Fibroblast of pulmonary artery (primary cell): ENCODE data around the gene SOX9.

Experiments used
- DNase-seq: peaks from one replicate; pipeline ENCODE4 v3.0.0-alpha.2; 2010; ENCODE audit warnings: low read depth
- H3K4me3 ChIP-seq: replicated peaks from 2 replicates; pipeline ENCODE4 v1.5.1; 2011; ENCODE audit warnings: low read depth, mild to moderate bottlenecking, control low read depth, low read length, moderate library complexity
- TF ChIP-seq, protein P1 (sequence below): IDR thresholded peaks from 2 replicates; pipeline ENCODE4 v1.5.1; 2011; ENCODE audit warnings: mild to moderate bottlenecking, control low read depth, low read length, inconsistent platforms; ENCODE audit errors: missing control alignments

The SOX9 gene

DNA sequence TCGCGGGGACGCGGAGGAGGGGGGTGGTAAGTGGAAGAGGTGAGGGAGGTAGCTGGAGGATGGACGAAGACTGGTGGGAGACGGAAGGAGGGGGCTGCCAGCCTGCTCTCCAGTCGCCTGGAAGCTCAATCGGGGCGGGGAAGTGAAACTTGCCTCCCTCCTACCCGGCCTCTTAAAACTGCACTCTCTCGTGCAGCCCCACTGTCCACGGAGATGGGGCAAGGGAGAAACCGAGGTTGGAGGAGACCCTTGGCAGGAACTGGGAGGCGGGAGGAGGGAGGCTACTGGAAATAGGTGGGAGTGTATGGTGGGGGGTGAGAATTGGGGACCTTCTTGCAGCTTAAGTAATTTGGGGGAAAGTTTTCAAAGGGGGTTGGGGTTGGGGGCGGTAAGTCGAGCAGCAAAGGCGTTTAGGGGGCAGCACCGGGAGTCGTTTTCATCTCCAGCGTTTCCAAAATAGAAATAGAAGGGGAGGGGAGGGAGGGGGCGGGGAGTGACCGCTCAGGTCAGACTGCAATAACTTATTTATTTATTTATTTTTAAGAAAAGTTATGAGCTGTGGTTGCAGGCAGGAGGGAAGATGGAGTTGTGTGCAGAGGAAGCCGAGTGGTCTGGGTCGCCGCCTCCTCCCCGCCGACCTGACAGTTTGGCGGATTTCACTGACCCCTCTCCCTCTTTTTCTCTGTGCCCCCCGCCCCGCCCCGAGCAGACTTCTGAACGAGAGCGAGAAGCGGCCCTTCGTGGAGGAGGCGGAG lies 1.4 kb downstream of the SOX9 start:
- peak overlapping the region; percentile 93 for H3K4me3 ChIP-seq
- DNase-seq, result peak; percentile 50
- TF ChIP-seq, protein P1, sequence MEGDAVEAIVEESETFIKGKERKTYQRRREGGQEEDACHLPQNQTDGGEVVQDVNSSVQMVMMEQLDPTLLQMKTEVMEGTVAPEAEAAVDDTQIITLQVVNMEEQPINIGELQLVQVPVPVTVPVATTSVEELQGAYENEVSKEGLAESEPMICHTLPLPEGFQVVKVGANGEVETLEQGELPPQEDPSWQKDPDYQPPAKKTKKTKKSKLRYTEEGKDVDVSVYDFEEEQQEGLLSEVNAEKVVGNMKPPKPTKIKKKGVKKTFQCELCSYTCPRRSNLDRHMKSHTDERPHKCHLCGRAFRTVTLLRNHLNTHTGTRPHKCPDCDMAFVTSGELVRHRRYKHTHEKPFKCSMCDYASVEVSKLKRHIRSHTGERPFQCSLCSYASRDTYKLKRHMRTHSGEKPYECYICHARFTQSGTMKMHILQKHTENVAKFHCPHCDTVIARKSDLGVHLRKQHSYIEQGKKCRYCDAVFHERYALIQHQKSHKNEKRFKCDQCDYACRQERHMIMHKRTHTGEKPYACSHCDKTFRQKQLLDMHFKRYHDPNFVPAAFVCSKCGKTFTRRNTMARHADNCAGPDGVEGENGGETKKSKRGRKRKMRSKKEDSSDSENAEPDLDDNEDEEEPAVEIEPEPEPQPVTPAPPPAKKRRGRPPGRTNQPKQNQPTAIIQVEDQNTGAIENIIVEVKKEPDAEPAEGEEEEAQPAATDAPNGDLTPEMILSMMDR, result no peak

DNA sequence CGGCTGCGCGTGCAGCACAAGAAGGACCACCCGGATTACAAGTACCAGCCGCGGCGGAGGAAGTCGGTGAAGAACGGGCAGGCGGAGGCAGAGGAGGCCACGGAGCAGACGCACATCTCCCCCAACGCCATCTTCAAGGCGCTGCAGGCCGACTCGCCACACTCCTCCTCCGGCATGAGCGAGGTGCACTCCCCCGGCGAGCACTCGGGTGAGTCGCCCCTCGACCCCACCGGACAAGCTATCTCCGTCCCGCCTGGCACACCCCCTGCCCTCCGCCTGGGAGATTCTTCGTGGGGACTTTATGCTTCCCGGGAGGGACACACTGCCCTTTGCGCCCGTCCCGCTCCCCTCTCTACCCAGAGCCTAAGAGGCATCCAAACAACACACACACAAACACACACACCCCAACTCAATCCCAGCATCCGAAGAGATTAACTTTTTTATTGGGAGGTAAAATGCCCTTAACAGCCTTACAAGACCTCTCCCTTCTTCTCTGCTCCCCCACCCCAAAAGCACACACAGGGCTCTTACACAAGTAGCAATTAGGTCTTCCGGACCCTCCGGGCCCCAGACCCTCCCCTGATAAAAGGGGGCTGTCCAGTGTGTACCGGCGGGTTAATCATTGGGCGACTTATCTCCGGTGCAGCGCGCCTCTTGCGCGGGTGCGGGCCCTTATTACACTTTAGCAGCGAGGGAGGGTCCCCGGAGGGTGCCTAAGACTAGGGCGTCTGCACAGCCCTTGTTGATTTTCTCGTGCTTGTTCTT lies 2.1 kb downstream of the SOX9 start:
- TF ChIP-seq, protein P1, result no peak
- H3K4me3 ChIP-seq, result peak overlapping the region; percentile 93
- peak; percentile 71 for DNase-seq

DNA sequence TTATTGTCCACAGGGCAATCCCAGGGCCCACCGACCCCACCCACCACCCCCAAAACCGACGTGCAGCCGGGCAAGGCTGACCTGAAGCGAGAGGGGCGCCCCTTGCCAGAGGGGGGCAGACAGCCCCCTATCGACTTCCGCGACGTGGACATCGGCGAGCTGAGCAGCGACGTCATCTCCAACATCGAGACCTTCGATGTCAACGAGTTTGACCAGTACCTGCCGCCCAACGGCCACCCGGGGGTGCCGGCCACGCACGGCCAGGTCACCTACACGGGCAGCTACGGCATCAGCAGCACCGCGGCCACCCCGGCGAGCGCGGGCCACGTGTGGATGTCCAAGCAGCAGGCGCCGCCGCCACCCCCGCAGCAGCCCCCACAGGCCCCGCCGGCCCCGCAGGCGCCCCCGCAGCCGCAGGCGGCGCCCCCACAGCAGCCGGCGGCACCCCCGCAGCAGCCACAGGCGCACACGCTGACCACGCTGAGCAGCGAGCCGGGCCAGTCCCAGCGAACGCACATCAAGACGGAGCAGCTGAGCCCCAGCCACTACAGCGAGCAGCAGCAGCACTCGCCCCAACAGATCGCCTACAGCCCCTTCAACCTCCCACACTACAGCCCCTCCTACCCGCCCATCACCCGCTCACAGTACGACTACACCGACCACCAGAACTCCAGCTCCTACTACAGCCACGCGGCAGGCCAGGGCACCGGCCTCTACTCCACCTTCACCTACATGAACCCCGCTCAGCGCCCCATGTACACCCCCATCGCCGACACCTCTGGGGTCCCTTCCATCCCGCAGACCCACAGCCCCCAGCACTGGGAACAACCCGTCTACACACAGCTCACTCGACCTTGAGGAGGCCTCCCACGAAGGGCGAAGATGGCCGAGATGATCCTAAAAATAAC lies 3.0 kb downstream of the SOX9 start:
- TF ChIP-seq, protein P1, result no peak
- peak overlapping the region; percentile 93 for H3K4me3 ChIP-seq
- peak; percentile 22 for DNase-seq

DNA sequence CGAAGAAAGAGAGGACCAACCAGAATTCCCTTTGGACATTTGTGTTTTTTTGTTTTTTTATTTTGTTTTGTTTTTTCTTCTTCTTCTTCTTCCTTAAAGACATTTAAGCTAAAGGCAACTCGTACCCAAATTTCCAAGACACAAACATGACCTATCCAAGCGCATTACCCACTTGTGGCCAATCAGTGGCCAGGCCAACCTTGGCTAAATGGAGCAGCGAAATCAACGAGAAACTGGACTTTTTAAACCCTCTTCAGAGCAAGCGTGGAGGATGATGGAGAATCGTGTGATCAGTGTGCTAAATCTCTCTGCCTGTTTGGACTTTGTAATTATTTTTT lies 3.6 kb downstream of the SOX9 start:
- TF ChIP-seq, protein P1, result no peak

DNA sequence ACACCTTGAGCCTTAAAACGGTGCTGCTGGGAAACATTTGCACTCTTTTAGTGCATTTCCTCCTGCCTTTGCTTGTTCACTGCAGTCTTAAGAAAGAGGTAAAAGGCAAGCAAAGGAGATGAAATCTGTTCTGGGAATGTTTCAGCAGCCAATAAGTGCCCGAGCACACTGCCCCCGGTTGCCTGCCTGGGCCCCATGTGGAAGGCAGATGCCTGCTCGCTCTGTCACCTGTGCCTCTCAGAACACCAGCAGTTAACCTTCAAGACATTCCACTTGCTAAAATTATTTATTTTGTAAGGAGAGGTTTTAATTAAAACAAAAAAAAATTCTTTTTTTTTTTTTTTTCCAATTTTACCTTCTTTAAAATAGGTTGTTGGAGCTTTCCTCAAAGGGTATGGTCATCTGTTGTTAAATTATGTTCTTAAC lies 4.4 kb downstream of the SOX9 start:
- peak; percentile 24 for DNase-seq
- peak overlapping the region; percentile 93 for H3K4me3 ChIP-seq
- TF ChIP-seq, protein P1, result no peak

More for the DNA sequence above, 3.6 kb downstream of the SOX9 start:
- H3K4me3 ChIP-seq, result peak overlapping the region; percentile 93
- DNase-seq, result peak; percentile 16

DNA sequence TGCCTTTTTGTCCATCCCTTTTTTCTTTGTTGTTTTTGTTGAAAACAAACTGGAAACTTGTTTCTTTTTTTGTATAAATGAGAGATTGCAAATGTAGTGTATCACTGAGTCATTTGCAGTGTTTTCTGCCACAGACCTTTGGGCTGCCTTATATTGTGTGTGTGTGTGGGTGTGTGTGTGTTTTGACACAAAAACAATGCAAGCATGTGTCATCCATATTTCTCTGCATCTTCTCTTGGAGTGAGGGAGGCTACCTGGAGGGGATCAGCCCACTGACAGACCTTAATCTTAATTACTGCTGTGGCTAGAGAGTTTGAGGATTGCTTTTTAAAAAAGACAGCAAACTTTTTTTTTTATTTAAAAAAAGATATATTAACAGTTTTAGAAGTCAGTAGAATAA lies 4.9 kb downstream of the SOX9 start:
- TF ChIP-seq, protein P1, result no peak
- peak; percentile 59 for DNase-seq
- no peak overlapping the region for H3K4me3 ChIP-seq
